ENCODE data around the gene GMPS.

DNA sequence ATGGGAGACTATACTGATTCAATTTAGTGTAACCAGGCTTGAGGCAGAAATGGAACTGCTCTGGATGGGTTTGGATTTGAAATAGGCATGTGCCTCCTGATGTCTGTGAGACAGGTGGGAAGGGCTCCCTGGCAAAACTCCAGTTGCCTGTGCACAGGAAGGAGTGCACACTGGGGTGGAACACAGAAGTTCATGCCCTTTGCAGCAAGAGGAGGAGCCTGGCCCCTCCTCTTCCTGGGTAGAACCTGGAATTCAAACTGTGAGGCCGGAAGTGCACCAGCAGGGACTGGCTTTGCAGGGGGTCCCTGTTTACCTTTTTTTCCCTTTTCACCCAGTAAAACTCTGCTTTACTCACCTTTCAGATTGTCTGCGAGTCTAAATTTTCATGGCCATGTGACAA lies 99.9 kb downstream of the GMPS start:
- TF ChIP-seq, protein P1, sequence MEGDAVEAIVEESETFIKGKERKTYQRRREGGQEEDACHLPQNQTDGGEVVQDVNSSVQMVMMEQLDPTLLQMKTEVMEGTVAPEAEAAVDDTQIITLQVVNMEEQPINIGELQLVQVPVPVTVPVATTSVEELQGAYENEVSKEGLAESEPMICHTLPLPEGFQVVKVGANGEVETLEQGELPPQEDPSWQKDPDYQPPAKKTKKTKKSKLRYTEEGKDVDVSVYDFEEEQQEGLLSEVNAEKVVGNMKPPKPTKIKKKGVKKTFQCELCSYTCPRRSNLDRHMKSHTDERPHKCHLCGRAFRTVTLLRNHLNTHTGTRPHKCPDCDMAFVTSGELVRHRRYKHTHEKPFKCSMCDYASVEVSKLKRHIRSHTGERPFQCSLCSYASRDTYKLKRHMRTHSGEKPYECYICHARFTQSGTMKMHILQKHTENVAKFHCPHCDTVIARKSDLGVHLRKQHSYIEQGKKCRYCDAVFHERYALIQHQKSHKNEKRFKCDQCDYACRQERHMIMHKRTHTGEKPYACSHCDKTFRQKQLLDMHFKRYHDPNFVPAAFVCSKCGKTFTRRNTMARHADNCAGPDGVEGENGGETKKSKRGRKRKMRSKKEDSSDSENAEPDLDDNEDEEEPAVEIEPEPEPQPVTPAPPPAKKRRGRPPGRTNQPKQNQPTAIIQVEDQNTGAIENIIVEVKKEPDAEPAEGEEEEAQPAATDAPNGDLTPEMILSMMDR (IDR thresholded peaks at IDR 0.05): no peak
- TF ChIP-seq POLR2A (IDR thresholded peaks at IDR 0.05): no peak
- no peak for TF ChIP-seq POLR2AphosphoS5 (IDR thresholded peaks at IDR 0.05)
